Omental fat pad (tissue), 4 donors: Measurements from ENCODE around the gene DHFR. TPM values are rescaled to one million over a fixed set of nuclear protein-coding genes. Genes with fewer than 3 reads are reported as not detected.

Experiments
- ATAC-seq: fragments of 150-250 bp; one replicate; pipeline ENCODE4 v1.9.1; 2016; ENCODE audit warnings: mild to moderate bottlenecking, moderate library complexity; ENCODE audit not compliant: low FRiP score
- DNase-seq: peaks from one replicate; pipeline ENCODE4 v3.0.0-alpha.2; 2019; ENCODE audit warnings: low spot score
- CTCF ChIP-seq, 3 donors: fragments of 450-650 bp; IDR thresholded peaks; one replicate each; pipeline ENCODE4 v1.5.1; 2016 to 2017; ENCODE audit warnings: antibody characterized with exemption in 3 of 3, mild to moderate bottlenecking in 3 of 3, moderate library complexity in 2 of 3
- total RNA-seq, 4 donors: library from RNA; depleted of rRNA; stranded (reverse); fragments of >200 nt; gene quantifications; one replicate each; pipeline ENCODE4 v1.1.0, GENCODE V29; 2016

Gene DHFR
- total RNA-seq, 4 donors from 2014 or later = 9.1 to 12.2 (median 10.2) TPM

GRCh38 chr5:80655231-80655774 is 520 bp upstream of the DHFR start:
- DNase-seq (no peak), ATAC-seq (no peak)
- TF ChIP-seq CTCF (IDR thresholded peaks at IDR 0.05) = no peak

- ATAC-seq = no peak
- no peak for TF ChIP-seq CTCF (IDR thresholded peaks at IDR 0.05)
- DNase-seq = no peak
Measured at GRCh38 chr5:80654054-80654390, 761 bp downstream of the DHFR start.

DNA sequence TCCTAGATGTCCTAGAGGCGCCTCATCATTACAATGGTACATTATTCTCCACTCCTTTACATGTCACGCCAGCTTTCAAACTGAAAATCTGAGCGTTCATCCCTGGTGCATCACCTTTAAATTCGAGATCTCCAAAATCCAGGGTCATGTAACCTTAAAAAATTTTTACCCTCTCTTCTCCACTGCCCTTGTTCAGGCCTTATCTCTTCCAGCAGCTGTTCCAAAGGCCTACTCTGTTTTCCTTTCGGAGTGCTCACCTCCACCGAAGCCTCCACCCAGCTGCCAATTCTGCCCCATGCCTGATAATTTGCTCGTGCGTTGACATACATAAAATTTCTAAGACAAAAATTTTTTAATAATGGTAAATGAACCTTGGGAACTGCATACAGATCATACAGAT is 1.3 kb downstream of the DHFR start:
- ATAC-seq = no peak
- TF ChIP-seq CTCF (IDR thresholded peaks at IDR 0.05) = no peak

GRCh38 chr5:80646926-80647325 is 7.9 kb downstream of the DHFR start:
- DNase-seq = no peak
- no peak for TF ChIP-seq CTCF (IDR thresholded peaks at IDR 0.05)
- no peak for ATAC-seq

More for the DNA sequence above, 1.3 kb downstream of the DHFR start:
- DNase-seq = no peak

GRCh38 chr5:80644900-80645299 is 9.9 kb downstream of the DHFR start:
- no peak for DNase-seq

DNA sequence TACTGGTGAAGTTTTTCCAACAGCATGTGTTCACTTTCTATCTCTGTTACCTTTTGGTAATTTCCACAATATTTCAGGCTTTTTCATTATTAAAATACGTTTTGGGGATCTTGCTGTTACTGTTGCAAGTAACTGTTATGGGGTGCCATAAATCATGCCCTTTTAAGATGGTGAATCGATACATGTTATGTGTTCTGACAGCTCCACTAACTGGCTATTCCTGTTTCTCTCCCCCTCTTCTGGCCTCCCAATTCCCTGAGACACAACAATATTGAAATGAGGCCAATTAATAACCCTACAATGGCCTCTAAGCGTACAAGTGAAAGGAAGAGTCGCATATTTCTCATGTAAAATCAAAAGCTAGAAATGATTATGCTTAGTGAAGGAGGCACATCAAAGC is 13.4 kb downstream of the DHFR start:
- TF ChIP-seq CTCF (IDR thresholded peaks at IDR 0.05) = no peak
- ATAC-seq (no peak), DNase-seq (no peak)

More at GRCh38 chr5:80644900-80645299, 9.9 kb downstream of the DHFR start:
- no peak for TF ChIP-seq CTCF (IDR thresholded peaks at IDR 0.05)
- no peak for ATAC-seq

DNA sequence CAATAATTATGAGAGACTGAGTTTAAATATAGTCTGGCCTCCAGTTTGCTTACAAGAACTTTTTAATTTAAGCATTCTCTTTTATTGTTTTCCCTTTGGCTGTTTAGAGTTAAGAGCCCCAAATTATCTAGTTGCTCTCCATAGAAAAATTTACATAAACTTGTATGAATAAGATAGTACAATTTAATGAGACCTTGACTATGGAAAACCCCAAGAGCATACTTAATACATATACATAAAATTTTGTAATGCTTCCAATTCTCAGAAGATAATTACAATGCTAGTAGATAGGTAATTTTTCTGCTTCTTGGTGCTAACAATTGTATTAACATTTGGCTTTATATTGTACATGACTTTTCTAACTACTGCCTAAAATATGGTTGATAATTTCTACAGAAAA is 20.6 kb downstream of the DHFR start:
- DNase-seq = no peak
- TF ChIP-seq CTCF (IDR thresholded peaks at IDR 0.05) = no peak
- ATAC-seq = no peak
